ENCODE measurements around the gene ABHD2. TPM values are rescaled to one million over a fixed set of nuclear protein-coding genes. Genes with fewer than 3 reads are reported as not detected.

The ABHD2 gene
- polyA plus RNA-seq, 4 donors, result 6.7 to 33.6 (median 18.8) TPM

- H3K4me1 ChIP-seq (ENCODE audit: control insufficient read depth in 3 of 3, insufficient read depth in 2 of 3, low read depth in 1 of 3, low read length in 2 of 3), result peaks cover 0 to 3% (median 2%) of the 10 kb centered on the region in 3 donors
- no peaks in the 10 kb centered on the region for H3K9me3 ChIP-seq (ENCODE audit: control insufficient read depth in 2 of 2, insufficient read depth in 1 of 2, low read depth in 1 of 2, low read length in 1 of 2)
- no peak overlapping the region for H3K27ac ChIP-seq (ENCODE audit: low read depth in 1 of 3, low read length in 2 of 3)
- no peak for FAIRE-seq
- no peak for DNase-seq
- H3K36me3 ChIP-seq (ENCODE audit: control insufficient read depth in 3 of 3, insufficient read depth in 2 of 3, low read depth in 1 of 3, low read length in 3 of 3), result peaks cover 0 to 24% (median 6%) of the 10 kb centered on the region in 3 donors
- no peaks in the 10 kb centered on the region for H3K27me3 ChIP-seq (ENCODE audit: control insufficient read depth in 3 of 3, insufficient read depth in 3 of 3, low read length in 3 of 3)
- WGBS, 3 donors, result 92 to 95% (median 94%) methylated on average over 3 of the region's 3 CpGs
- no peak overlapping the region for H3K4me3 ChIP-seq (ENCODE audit: low read depth in 1 of 3, low read length in 3 of 3)
Observed at GRCh38 chr15:89144491-89144890, 56.2 kb downstream of the ABHD2 start.

DNA sequence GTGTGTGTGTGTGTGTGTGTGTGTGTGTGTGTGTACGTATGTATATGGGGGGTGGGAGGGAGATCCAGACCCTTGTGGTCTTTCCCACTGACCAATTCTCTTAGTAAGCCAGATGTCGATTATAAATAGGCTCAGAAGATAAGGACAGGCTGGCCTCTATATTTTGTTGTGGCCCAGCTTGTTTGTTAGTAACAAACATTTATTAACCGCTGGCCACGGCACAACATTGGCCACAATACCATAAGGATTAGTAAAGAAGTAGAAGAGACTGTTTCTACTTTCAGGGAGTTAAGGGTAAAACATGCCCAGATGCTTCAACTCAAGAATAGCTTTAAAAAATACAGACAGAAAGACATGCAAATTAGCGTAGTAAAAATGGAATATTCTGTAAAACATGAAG, 58.1 kb downstream of the ABHD2 start:
- Histone ChIP-seq H3K27me3 (ENCODE audit: control insufficient read depth in 3 of 3, insufficient read depth in 3 of 3, low read length in 3 of 3) (no peaks in the 10 kb centered on the region), H3K4me1 (ENCODE audit: control insufficient read depth in 3 of 3, insufficient read depth in 2 of 3, low read depth in 1 of 3, low read length in 2 of 3) (peaks cover 4 to 10% (median 5%) of the 10 kb centered on the region in 3 donors), H3K27ac (ENCODE audit: low read depth in 1 of 3, low read length in 2 of 3) (no peak overlapping the region), H3K4me3 (ENCODE audit: low read depth in 1 of 3, low read length in 3 of 3) (no peak overlapping the region), H3K9me3 (ENCODE audit: control insufficient read depth in 2 of 2, insufficient read depth in 1 of 2, low read depth in 1 of 2, low read length in 1 of 2) (no peaks in the 10 kb centered on the region), H3K36me3 (ENCODE audit: control insufficient read depth in 3 of 3, insufficient read depth in 2 of 3, low read depth in 1 of 3, low read length in 3 of 3) (peaks cover 0 to 13% (median 5%) of the 10 kb centered on the region in 3 donors)
- 66 to 90% (median 89%) methylated on average over 5 of the region's 5 CpGs for WGBS, 3 donors
- DNase-seq, result no peak
- no peak for FAIRE-seq

DNA sequence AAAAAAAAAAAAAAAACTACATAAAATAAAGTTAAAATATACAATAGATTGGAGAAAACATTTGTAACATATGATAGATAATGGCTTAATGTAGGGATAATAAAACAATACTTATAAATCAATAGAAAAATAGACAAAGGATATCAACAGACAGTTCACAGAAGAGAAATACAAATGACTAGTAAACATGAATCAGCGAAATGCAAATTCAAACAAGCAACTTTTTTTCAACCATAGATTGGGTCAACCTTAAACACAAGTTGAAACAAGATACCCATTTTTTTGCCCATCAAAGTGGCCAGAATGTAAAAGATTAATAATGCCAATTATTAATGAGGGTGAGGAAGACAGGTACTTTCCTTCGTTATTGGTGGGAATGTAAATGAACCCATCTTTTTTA, 59.9 kb downstream of the ABHD2 start:
- H3K36me3 ChIP-seq (ENCODE audit: control insufficient read depth in 3 of 3, insufficient read depth in 2 of 3, low read depth in 1 of 3, low read length in 3 of 3), result peaks cover 2 to 17% (median 17%) of the 10 kb centered on the region in 3 donors
- H3K4me1 ChIP-seq (ENCODE audit: control insufficient read depth in 3 of 3, insufficient read depth in 2 of 3, low read depth in 1 of 3, low read length in 2 of 3), result peaks cover 4 to 10% (median 5%) of the 10 kb centered on the region in 3 donors
- no peak overlapping the region for H3K27ac ChIP-seq (ENCODE audit: low read depth in 1 of 3, low read length in 2 of 3)
- WGBS, 3 donors, result 72 to 90% (median 73%) methylated on average over 2 of the region's 2 CpGs
- no peaks in the 10 kb centered on the region for H3K27me3 ChIP-seq (ENCODE audit: control insufficient read depth in 3 of 3, insufficient read depth in 3 of 3, low read length in 3 of 3)
- DNase-seq (no peak), FAIRE-seq (no peak)
- H3K4me3 ChIP-seq (ENCODE audit: low read depth in 1 of 3, low read length in 3 of 3), result no peak overlapping the region
- no peaks in the 10 kb centered on the region for H3K9me3 ChIP-seq (ENCODE audit: control insufficient read depth in 2 of 2, insufficient read depth in 1 of 2, low read depth in 1 of 2, low read length in 1 of 2)

DNA sequence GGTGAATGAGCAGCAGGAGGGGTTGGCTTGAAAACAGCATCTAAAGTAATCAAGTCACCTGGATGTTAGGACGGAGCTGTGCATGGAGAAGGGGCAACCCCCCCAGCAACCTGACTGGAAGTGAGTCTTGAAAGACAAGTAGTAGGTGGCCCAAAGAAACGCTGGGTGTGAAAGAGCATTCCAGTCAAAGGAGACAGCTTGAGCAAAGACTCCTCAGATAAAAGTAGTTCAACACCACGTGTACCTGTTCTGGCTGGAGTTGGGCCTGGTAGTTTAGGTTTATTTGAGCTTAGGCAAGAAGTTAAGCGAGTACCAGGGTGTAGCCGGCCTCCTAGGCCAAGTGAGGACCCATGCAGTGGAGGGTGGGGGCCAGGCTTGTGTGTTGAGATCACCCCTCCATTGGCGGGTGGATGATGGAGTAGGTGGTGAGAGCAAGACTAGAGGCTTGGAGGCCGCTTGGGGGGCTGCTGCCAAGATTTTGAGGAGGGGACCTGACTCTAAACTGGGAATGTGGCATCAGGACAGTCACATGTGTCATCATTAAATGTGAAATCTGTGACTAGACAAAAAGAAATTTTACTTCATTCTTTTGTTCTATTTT, 61.3 kb downstream of the ABHD2 start:
- Histone ChIP-seq H3K9me3 (ENCODE audit: control insufficient read depth in 2 of 2, insufficient read depth in 1 of 2, low read depth in 1 of 2, low read length in 1 of 2) (no peaks in the 10 kb centered on the region), H3K27me3 (ENCODE audit: control insufficient read depth in 3 of 3, insufficient read depth in 3 of 3, low read length in 3 of 3) (no peaks in the 10 kb centered on the region), H3K4me3 (ENCODE audit: low read depth in 1 of 3, low read length in 3 of 3) (no peak overlapping the region), H3K36me3 (ENCODE audit: control insufficient read depth in 3 of 3, insufficient read depth in 2 of 3, low read depth in 1 of 3, low read length in 3 of 3) (peaks cover 2 to 17% (median 17%) of the 10 kb centered on the region in 3 donors), H3K27ac (ENCODE audit: low read depth in 1 of 3, low read length in 2 of 3) (no peak overlapping the region), H3K4me1 (ENCODE audit: control insufficient read depth in 3 of 3, insufficient read depth in 2 of 3, low read depth in 1 of 3, low read length in 2 of 3) (peaks cover 4 to 10% (median 5%) of the 10 kb centered on the region in 3 donors)
- WGBS, 3 donors, result 81 to 91% (median 90%) methylated on average over 7 of the region's 7 CpGs
- FAIRE-seq (no peak), DNase-seq (no peak)

DNA sequence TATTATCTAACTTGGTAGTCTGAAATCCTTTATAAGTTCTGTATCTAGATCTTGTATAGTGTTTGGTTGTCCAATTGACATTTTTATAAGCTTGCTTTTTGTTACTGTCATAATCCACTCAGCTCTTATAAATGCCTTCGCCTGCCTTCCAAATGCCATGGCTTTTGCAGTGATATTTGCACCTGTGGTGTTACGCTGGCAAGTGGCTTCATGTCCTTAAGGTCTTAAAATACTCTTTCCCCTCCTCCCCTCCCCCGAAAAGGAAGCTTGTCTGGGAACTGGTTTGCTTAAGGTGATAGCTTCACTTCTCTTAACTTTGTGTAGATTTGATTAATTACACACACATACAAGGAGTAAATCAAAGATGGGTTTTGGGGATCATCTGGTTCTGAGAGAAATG, 62.0 kb downstream of the ABHD2 start:
- no peaks in the 10 kb centered on the region for H3K9me3 ChIP-seq (ENCODE audit: control insufficient read depth in 2 of 2, insufficient read depth in 1 of 2, low read depth in 1 of 2, low read length in 1 of 2)
- DNase-seq (no peak), FAIRE-seq (no peak)
- no peaks in the 10 kb centered on the region for H3K27me3 ChIP-seq (ENCODE audit: control insufficient read depth in 3 of 3, insufficient read depth in 3 of 3, low read length in 3 of 3)
- H3K4me3 ChIP-seq (ENCODE audit: low read depth in 1 of 3, low read length in 3 of 3), result no peak overlapping the region
- H3K27ac ChIP-seq (ENCODE audit: low read depth in 1 of 3, low read length in 2 of 3), result peak overlapping the region in 2 of 3 donors; percentile 55 to 57
- peaks cover 4 to 10% (median 5%) of the 10 kb centered on the region in 3 donors for H3K4me1 ChIP-seq (ENCODE audit: control insufficient read depth in 3 of 3, insufficient read depth in 2 of 3, low read depth in 1 of 3, low read length in 2 of 3)
- WGBS, 3 donors, result 57 to 77% (median 69%) methylated on average over 3 of the region's 3 CpGs
- peaks cover 2 to 19% (median 19%) of the 10 kb centered on the region in 3 donors for H3K36me3 ChIP-seq (ENCODE audit: control insufficient read depth in 3 of 3, insufficient read depth in 2 of 3, low read depth in 1 of 3, low read length in 3 of 3)

- H3K36me3 ChIP-seq (ENCODE audit: control insufficient read depth in 3 of 3, insufficient read depth in 2 of 3, low read depth in 1 of 3, low read length in 3 of 3), result peaks cover 2 to 25% (median 23%) of the 10 kb centered on the region in 3 donors
- H3K27me3 ChIP-seq (ENCODE audit: control insufficient read depth in 3 of 3, insufficient read depth in 3 of 3, low read length in 3 of 3), result no peaks in the 10 kb centered on the region
- H3K27ac ChIP-seq (ENCODE audit: low read depth in 1 of 3, low read length in 2 of 3), result peak overlapping the region; percentile 1 to 68 (median 57)
- H3K4me1 ChIP-seq (ENCODE audit: control insufficient read depth in 3 of 3, insufficient read depth in 2 of 3, low read depth in 1 of 3, low read length in 2 of 3), result peaks cover 4 to 10% (median 5%) of the 10 kb centered on the region in 3 donors
- DNase-seq, result peak; percentile 54 to 62
- no peaks in the 10 kb centered on the region for H3K9me3 ChIP-seq (ENCODE audit: control insufficient read depth in 2 of 2, insufficient read depth in 1 of 2, low read depth in 1 of 2, low read length in 1 of 2)
- no peak for FAIRE-seq
- no peak overlapping the region for H3K4me3 ChIP-seq (ENCODE audit: low read depth in 1 of 3, low read length in 3 of 3)
- 46 to 57% (median 54%) methylated on average over 12 of the region's 12 CpGs for WGBS, 3 donors
Observed at GRCh38 chr15:89150762-89151664, 62.8 kb downstream of the ABHD2 start.

GRCh38 chr15:89155122-89155521, 66.9 kb downstream of the ABHD2 start:
- no peaks in the 10 kb centered on the region for H3K27me3 ChIP-seq (ENCODE audit: control insufficient read depth in 3 of 3, insufficient read depth in 3 of 3, low read length in 3 of 3)
- H3K4me3 ChIP-seq (ENCODE audit: low read depth in 1 of 3, low read length in 3 of 3), result no peak overlapping the region
- H3K4me1 ChIP-seq (ENCODE audit: control insufficient read depth in 3 of 3, insufficient read depth in 2 of 3, low read depth in 1 of 3, low read length in 2 of 3), result peaks cover 0 to 9% (median 4%) of the 10 kb centered on the region in 3 donors
- DNase-seq (no peak), FAIRE-seq (no peak)
- no peaks in the 10 kb centered on the region for H3K9me3 ChIP-seq (ENCODE audit: control insufficient read depth in 2 of 2, insufficient read depth in 1 of 2, low read depth in 1 of 2, low read length in 1 of 2)
- WGBS, 3 donors, result 98 to 99% (median 99%) methylated on average over 10 of the region's 10 CpGs
- no peak overlapping the region for H3K27ac ChIP-seq (ENCODE audit: low read depth in 1 of 3, low read length in 2 of 3)
- H3K36me3 ChIP-seq (ENCODE audit: control insufficient read depth in 3 of 3, insufficient read depth in 2 of 3, low read depth in 1 of 3, low read length in 3 of 3), result peaks cover 2 to 40% (median 23%) of the 10 kb centered on the region in 3 donors

DNA sequence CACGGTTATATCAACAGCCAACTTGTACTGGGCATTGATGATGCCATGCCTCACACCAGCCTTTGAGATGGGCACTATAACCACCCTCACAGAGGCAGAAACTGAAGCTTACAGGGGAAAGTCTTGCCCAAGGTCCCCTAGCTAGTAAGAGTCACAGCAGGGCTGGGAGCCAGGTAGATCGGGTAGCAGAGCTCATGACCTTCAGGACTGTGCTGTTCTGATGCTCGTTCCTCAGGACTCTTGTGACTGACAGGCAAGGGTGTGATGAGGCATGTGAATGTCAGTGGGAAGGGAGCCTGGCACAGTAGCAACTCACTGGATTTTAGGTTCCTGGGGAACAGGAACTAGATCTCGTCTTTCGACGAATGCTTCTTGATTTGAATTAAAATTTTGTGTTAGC, 67.4 kb downstream of the ABHD2 start:
- H3K27me3 ChIP-seq (ENCODE audit: control insufficient read depth in 3 of 3, insufficient read depth in 3 of 3, low read length in 3 of 3), result no peaks in the 10 kb centered on the region
- no peaks in the 10 kb centered on the region for H3K9me3 ChIP-seq (ENCODE audit: control insufficient read depth in 2 of 2, insufficient read depth in 1 of 2, low read depth in 1 of 2, low read length in 1 of 2)
- peaks cover 2 to 42% (median 23%) of the 10 kb centered on the region in 3 donors for H3K36me3 ChIP-seq (ENCODE audit: control insufficient read depth in 3 of 3, insufficient read depth in 2 of 3, low read depth in 1 of 3, low read length in 3 of 3)
- peaks cover 0 to 4% (median 0%) of the 10 kb centered on the region in 3 donors for H3K4me1 ChIP-seq (ENCODE audit: control insufficient read depth in 3 of 3, insufficient read depth in 2 of 3, low read depth in 1 of 3, low read length in 2 of 3)
- 81 to 96% (median 95%) methylated on average over 6 of the region's 6 CpGs for WGBS, 3 donors
- FAIRE-seq (no peak), DNase-seq (no peak)
- H3K27ac ChIP-seq (ENCODE audit: low read depth in 1 of 3, low read length in 2 of 3), result no peak overlapping the region
- H3K4me3 ChIP-seq (ENCODE audit: low read depth in 1 of 3, low read length in 3 of 3), result no peak overlapping the region

Data from small intestine (tissue), 7 donors.